ENCODE data around the gene PHACTR1.

The PHACTR1 gene

GRCh38 chr6:13274707-13275434, 558.3 kb downstream of the PHACTR1 start:
- in situ Hi-C loops (cut with MboI; ENCODE audit: low sequenced_read_pairs) = no loop called here

DNA sequence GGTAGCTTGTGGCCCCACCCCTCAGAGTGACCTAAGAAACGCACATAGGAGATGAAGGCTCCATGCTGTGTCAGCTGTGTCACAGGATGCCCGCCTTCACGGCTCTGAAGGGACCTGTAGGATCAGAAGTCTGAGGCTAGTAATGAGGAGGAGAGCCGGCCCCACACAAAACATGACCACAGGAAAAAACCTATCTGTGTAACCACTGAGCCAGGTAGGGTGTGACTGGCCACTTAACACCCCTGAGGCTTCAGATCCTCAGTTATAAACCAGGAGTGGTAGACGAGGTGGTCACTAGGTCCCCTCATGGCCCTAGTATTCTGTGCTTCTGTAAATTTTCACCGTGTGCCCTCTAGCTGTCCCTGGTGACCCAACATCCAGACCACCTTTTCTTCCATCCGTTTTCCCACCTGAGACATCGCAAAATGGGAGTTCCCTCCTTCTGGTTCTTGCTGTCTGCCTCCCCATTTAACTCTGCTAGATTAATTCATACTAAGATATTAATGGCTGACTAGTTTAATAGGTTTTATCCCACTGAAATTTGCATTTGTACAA, 558.9 kb downstream of the PHACTR1 start:
- in situ Hi-C loops (cut with MboI; ENCODE audit: low sequenced_read_pairs) = no loop called here

- in situ Hi-C loops (cut with MboI; ENCODE audit: low sequenced_read_pairs) = no loop called here
Observed at GRCh38 chr6:13277231-13277630, 560.7 kb downstream of the PHACTR1 start.

DNA sequence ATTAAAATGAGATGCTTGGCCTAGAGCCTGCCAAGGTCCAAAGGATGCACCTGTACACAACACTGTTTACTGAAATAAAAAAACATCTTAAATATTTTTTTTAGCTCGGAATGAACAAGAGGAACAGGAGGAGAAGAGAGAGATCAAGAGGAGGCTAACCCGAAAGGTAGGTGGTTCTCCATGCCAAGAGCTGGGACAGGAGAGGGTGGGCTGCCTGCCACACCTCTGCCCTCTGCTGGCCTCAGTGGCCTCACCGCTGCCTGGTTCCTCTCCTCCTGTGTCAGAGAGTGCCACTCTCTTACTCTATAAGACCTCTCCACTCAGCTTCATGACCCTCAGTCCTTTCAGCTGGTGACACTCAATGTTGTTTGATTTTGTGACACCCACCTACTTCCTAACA, 561.6 kb downstream of the PHACTR1 start:
- in situ Hi-C loops (cut with MboI; ENCODE audit: low sequenced_read_pairs) = no loop called here

- in situ Hi-C loops (cut with MboI; ENCODE audit: low sequenced_read_pairs) = no loop called here
Observed at GRCh38 chr6:13278991-13279390, 562.4 kb downstream of the PHACTR1 start.

GRCh38 chr6:13280254-13280653, 563.7 kb downstream of the PHACTR1 start:
- in situ Hi-C loops (cut with MboI; ENCODE audit: low sequenced_read_pairs) = no loop called here

DNA sequence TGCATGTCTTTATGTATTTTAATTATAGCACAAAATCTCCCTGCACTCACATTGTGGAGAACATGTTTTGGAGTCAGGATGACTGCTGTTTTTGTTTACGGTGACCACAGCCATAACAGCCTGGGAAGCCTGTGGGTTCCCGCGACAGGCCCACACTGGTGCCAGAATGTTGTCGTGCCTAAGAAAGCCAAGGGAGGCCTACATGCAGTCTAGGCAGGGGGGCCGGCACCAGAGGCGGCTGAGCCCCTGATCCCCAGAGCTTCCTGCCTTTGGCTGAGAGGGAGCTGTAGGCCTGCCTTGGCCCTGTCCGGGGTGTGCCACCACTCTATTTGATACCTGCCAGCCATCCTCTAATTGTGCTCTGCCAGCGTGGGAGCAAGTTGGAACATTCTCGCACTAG, 565.1 kb downstream of the PHACTR1 start:
- in situ Hi-C loops (cut with MboI; ENCODE audit: low sequenced_read_pairs) = no loop called here

GRCh38 chr6:13282393-13283069, 566.0 kb downstream of the PHACTR1 start:
- in situ Hi-C loops (cut with MboI; ENCODE audit: low sequenced_read_pairs) = no loop called here

GRCh38 chr6:13283331-13283730, 566.8 kb downstream of the PHACTR1 start:
- in situ Hi-C loops (cut with MboI; ENCODE audit: low sequenced_read_pairs) = no loop called here

DNA sequence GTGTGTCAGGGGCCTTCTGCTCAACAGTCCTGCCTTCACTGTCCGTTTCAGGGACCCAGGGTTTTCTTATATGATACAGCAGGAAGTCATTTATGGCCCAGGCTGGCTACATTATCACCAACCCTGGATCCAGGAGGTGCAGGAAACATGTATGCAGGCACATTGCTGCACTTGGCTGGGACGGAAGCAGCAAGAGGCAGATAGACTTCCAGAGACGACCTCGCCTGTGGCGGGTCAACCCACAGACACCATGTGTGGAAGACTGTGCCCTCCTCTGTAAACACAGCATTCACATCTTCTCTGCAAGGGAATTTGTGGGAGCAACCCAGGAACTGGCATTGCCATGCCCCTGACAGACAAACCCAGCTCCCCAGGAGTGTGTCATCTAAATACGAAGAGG, 568.1 kb downstream of the PHACTR1 start:
- in situ Hi-C loops (cut with MboI; ENCODE audit: low sequenced_read_pairs) = no loop called here

DNA sequence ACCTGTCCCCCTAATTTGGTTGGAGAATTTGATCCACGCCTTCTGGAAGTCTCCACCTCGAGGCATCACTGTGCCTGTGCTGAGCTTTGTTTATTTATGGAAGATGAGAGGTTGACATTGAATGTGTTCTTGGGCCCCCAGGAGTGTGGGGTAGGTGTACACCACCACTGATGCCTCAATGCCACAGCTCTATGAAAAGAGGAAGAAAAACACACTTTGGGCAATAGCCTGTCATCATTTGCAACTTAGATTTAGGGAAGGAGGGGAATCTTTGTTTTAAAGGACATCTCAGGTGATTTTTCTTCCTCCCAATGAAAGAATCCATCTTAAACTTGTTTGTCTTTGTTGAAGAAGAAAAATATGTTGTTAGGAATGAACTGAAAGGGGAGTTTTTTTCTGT, 569.1 kb downstream of the PHACTR1 start:
- in situ Hi-C loops (cut with MboI; ENCODE audit: low sequenced_read_pairs) = no loop called here

GRCh38 chr6:13286181-13286580, 569.6 kb downstream of the PHACTR1 start:
- in situ Hi-C loops (cut with MboI; ENCODE audit: low sequenced_read_pairs) = no loop called here

GRCh38 chr6:13287104-13287503, 570.5 kb downstream of the PHACTR1 start:
- in situ Hi-C loops (cut with MboI; ENCODE audit: low sequenced_read_pairs) = no loop called here

- in situ Hi-C loops (cut with MboI; ENCODE audit: low sequenced_read_pairs) = no loop called here
Observed at GRCh38 chr6:13288481-13288880, 571.9 kb downstream of the PHACTR1 start.

GRCh38 chr6:13288969-13289391, 572.4 kb downstream of the PHACTR1 start:
- in situ Hi-C loops (cut with MboI; ENCODE audit: low sequenced_read_pairs) = no loop called here

DNA sequence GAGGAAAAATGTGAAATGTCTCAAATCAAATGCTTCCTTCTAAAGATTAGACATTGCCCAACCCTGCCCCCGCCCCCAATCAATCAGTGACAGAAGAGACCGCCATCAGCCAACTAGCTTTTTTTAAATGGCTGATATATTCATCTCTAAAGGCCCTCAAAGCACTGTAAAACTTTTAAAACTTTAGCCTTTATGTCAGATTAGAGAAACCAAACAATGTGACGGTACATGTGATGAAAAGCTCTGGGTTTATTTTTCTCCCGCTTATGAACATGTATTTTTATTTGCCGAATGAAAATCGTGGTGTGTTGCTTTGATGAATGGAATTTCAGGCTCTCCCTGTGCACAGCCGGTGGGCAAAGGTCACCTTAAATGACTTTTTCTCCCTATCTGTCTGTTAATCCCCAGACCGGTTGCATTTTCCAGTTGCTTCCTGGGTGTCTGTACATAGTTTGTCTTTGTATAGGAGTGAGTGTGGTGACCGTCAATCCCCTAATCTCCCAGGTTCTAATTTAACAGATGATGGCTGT, 573.3 kb downstream of the PHACTR1 start:
- in situ Hi-C loops (cut with MboI; ENCODE audit: low sequenced_read_pairs) = no loop called here

GRCh38 chr6:13290335-13290734, 573.8 kb downstream of the PHACTR1 start:
- in situ Hi-C loops (cut with MboI; ENCODE audit: low sequenced_read_pairs) = no loop called here

GRCh38 chr6:13292774-13293173, 576.2 kb downstream of the PHACTR1 start:
- in situ Hi-C loops (cut with MboI; ENCODE audit: low sequenced_read_pairs) = no loop called here

GRCh38 chr6:13294499-13295069, 578.0 kb downstream of the PHACTR1 start:
- in situ Hi-C loops (cut with MboI; ENCODE audit: low sequenced_read_pairs) = no loop called here

GRCh38 chr6:13295576-13295975, 579.0 kb downstream of the PHACTR1 start:
- in situ Hi-C loops (cut with MboI; ENCODE audit: low sequenced_read_pairs) = no loop called here

GRCh38 chr6:13296536-13296997, 580.0 kb downstream of the PHACTR1 start:
- in situ Hi-C loops (cut with MboI; ENCODE audit: low sequenced_read_pairs) = no loop called here

- in situ Hi-C loops (cut with MboI; ENCODE audit: low sequenced_read_pairs) = no loop called here
Observed at GRCh38 chr6:13297391-13297790, 580.8 kb downstream of the PHACTR1 start.
